ENCODE data around the gene CLEC11A.

The CLEC11A gene

GRCh38 chr19:50723069-50723468, at the start of gene CLEC11A:
Gene CLEC11A, plus strand, starts transcription at chr19:50723364. Its CDS starts 162 bp downstream, at chr19:50723526.
- DNase-seq (ENCODE audit: low spot score) = no peak

- no peak for DNase-seq (ENCODE audit: low spot score)
These were observed 46.5 kb upstream of the CLEC11A start for GRCh38 chr19:50676625-50677197.

- DNase-seq (ENCODE audit: low spot score) = no peak
These were observed 45.5 kb upstream of the CLEC11A start for GRCh38 chr19:50677636-50678035.

GRCh38 chr19:50678323-50678722, 44.8 kb upstream of the CLEC11A start:
- DNase-seq (ENCODE audit: low spot score) = no peak

GRCh38 chr19:50679177-50680125, 43.7 kb upstream of the CLEC11A start:
- peak; percentile 70 for DNase-seq (ENCODE audit: low spot score)

GRCh38 chr19:50686310-50687032, 36.7 kb upstream of the CLEC11A start:
- no peak for DNase-seq (ENCODE audit: low spot score)

GRCh38 chr19:50688766-50689165, 34.4 kb upstream of the CLEC11A start:
- no peak for DNase-seq (ENCODE audit: low spot score)

GRCh38 chr19:50690439-50690838, 32.7 kb upstream of the CLEC11A start:
- no peak for DNase-seq (ENCODE audit: low spot score)

- DNase-seq (ENCODE audit: low spot score) = no peak
These were observed 29.8 kb upstream of the CLEC11A start for GRCh38 chr19:50693064-50693975.

GRCh38 chr19:50694815-50695145, 28.4 kb upstream of the CLEC11A start:
- DNase-seq (ENCODE audit: low spot score) = no peak

GRCh38 chr19:50695251-50696093, 27.7 kb upstream of the CLEC11A start:
- DNase-seq (ENCODE audit: low spot score) = no peak

GRCh38 chr19:50696094-50696483, 27.1 kb upstream of the CLEC11A start:
- no peak for DNase-seq (ENCODE audit: low spot score)

GRCh38 chr19:50697414-50698124, 25.6 kb upstream of the CLEC11A start:
- no peak for DNase-seq (ENCODE audit: low spot score)

GRCh38 chr19:50701367-50701985, 21.7 kb upstream of the CLEC11A start:
- no peak for DNase-seq (ENCODE audit: low spot score)

GRCh38 chr19:50702158-50702870, 20.9 kb upstream of the CLEC11A start:
- no peak for DNase-seq (ENCODE audit: low spot score)

- DNase-seq (ENCODE audit: low spot score) = no peak
These were observed 20.0 kb upstream of the CLEC11A start for GRCh38 chr19:50702871-50703829.

- no peak for DNase-seq (ENCODE audit: low spot score)
These were observed 19.0 kb upstream of the CLEC11A start for GRCh38 chr19:50703915-50704796.

All from hematopoietic multipotent progenitor cell treated with erythropoietin and hydrocortisone succinate and interleukin-3 and kit ligand, for 17 days (in vitro differentiated cells).